Stimulated activated CD8-positive, alpha-beta memory T cell treated with anti-CD3 and anti-CD28 coated beads, Interleukin-2, amount 100 ng/mL, for 48 hours (primary cell): Measurements from ENCODE around the gene GTPBP8.

ENCODE experiments used
- DNase-seq, 2 donors: peaks; one replicate each; pipeline ENCODE4 v3.0.0-alpha.2; 2020; ENCODE audit warnings: low read depth in 2 of 2

GTPBP8 gene

GRCh38 chr3:112990672-112991602 lies at the start of gene GTPBP8:
TSS of gene GTPBP8 (plus strand) at chr3:112990984. CDS start at chr3:112991000, 16 bp downstream.
- DNase-seq, result peak; percentile 75 to 81

GRCh38 chr3:112948346-112948838 lies 42.4 kb upstream of the GTPBP8 start:
- no peak for DNase-seq

- no peak for DNase-seq
These were observed 34.4 kb upstream of the GTPBP8 start for GRCh38 chr3:112956351-112956750.

GRCh38 chr3:112958811-112959560 lies 31.8 kb upstream of the GTPBP8 start:
- DNase-seq, result no peak

GRCh38 chr3:112963683-112964082 lies 27.1 kb upstream of the GTPBP8 start:
- no peak for DNase-seq

- no peak for DNase-seq
These were observed 25.1 kb upstream of the GTPBP8 start for GRCh38 chr3:112965656-112966055.

GRCh38 chr3:112966633-112967032 lies 24.2 kb upstream of the GTPBP8 start:
- DNase-seq, result no peak

- no peak for DNase-seq
These were observed 23.4 kb upstream of the GTPBP8 start for GRCh38 chr3:112967425-112967824.

- DNase-seq, result no peak
These were observed 23.0 kb upstream of the GTPBP8 start for GRCh38 chr3:112967828-112968227.

- no peak for DNase-seq
These were observed 18.6 kb upstream of the GTPBP8 start for GRCh38 chr3:112972158-112972557.

GRCh38 chr3:112973325-112974177 lies 17.2 kb upstream of the GTPBP8 start:
- DNase-seq, result peak in 1 of 2 donors; percentile 34

- DNase-seq, result no peak
These were observed 16.6 kb upstream of the GTPBP8 start for GRCh38 chr3:112974178-112974517.

- no peak for DNase-seq
These were observed 15.9 kb upstream of the GTPBP8 start, which contains the start of gene CD200R1 for GRCh38 chr3:112974894-112975293. TSS of gene CD200R1 (minus strand) at chr3:112975103. CDS start at chr3:112974857, 246 bp downstream.

GRCh38 chr3:112976001-112976400 lies 14.8 kb upstream of the GTPBP8 start:
- no peak for DNase-seq

GRCh38 chr3:112976953-112977352 lies 13.8 kb upstream of the GTPBP8 start:
- DNase-seq, result no peak

- DNase-seq, result no peak
These were observed 11.4 kb upstream of the GTPBP8 start for GRCh38 chr3:112979244-112979832.

GRCh38 chr3:112980080-112980479 lies 10.7 kb upstream of the GTPBP8 start:
- no peak for DNase-seq

- no peak for DNase-seq
These were observed 8.1 kb upstream of the GTPBP8 start for GRCh38 chr3:112982710-112983109.

- no peak for DNase-seq
These were observed 6.3 kb upstream of the GTPBP8 start for GRCh38 chr3:112984485-112984884.

- DNase-seq, result no peak
These were observed 3.0 kb upstream of the GTPBP8 start for GRCh38 chr3:112987710-112988334.

GRCh38 chr3:112995800-112996199 lies 5.0 kb downstream of the GTPBP8 start:
- DNase-seq, result no peak
